Endothelial cell of umbilical vein (primary cell): ENCODE measurements around the gene TOP1. TPM values are rescaled to one million over a fixed set of nuclear protein-coding genes. Genes with fewer than 3 reads are reported as not detected.

ENCODE experiments used
- BruUV-seq: library from RNA; stranded (reverse); fragments of 400-500 nt; replicated peaks from 2 replicates; lab custom pipeline; 2021; lab: Mats Ljungman, UMichigan
- CTCF ChIA-PET: fragments of 300-600, 350-600 bp; sonication (Branson Sonifier 250); formaldehyde crosslinking; loops from one replicate; lab custom pipeline; 2021; ENCODE audit warnings: antibody characterized with exemption, inconsistent platforms; lab: Charles Lee
- POLR2A ChIA-PET: fragments of 300-600, 350-600 bp; sonication (Branson Sonifier 250); formaldehyde crosslinking; loops from one replicate; lab custom pipeline; 2021; ENCODE audit warnings: antibody characterized with exemption, inconsistent platforms; lab: Charles Lee
- DNase-seq: peaks from one replicate; pipeline ENCODE4 v3.0.0-alpha.2; 2011; ENCODE audit warnings: low read depth, low spot score
- FAIRE-seq: peaks from 2 replicates; lab custom pipeline; 2011; peaks lifted over from hg19 to GRCh38; lab: Jason Lieb, UNC
- H2AFZ ChIP-seq: 2 replicates; pipeline ENCODE4 v1.6.0; 2012; ENCODE audit warnings: low read depth, low read length, control low read depth, inconsistent platforms
- H3K27ac ChIP-seq: 2 replicates; pipeline ENCODE4 v1.5.1; 2011; ENCODE audit warnings: low read depth, mild to moderate bottlenecking, control low read depth, low read length, moderate library complexity; ENCODE audit not compliant: insufficient read depth
- H3K27me3 ChIP-seq, 2 experiments: 2 replicates each; pipeline versions ENCODE4 v1.6.0 to v1.6.1; 2011; ENCODE audit warnings: low read length in 2 of 2, mixed read lengths in 1 of 2; ENCODE audit not compliant: control insufficient read depth in 2 of 2, insufficient read depth in 2 of 2
- H3K36me3 ChIP-seq, 2 experiments: 2 replicates in 1 of 2; 3 replicates in 1 of 2; pipeline ENCODE4 v1.5.1; 2011; ENCODE audit warnings: low read length in 2 of 2, mild to moderate bottlenecking in 1 of 2, moderate library complexity in 1 of 2; ENCODE audit not compliant: control insufficient read depth in 2 of 2, insufficient read depth in 2 of 2; ENCODE audit errors: extremely low read depth in 1 of 2
- H3K4me1 ChIP-seq: 3 replicates; pipeline ENCODE4 v1.5.1; 2011; ENCODE audit warnings: mild to moderate bottlenecking, low read length; ENCODE audit not compliant: control insufficient read depth, insufficient read depth; ENCODE audit errors: extremely low read depth
- H3K4me2 ChIP-seq: 2 replicates; pipeline ENCODE4 v1.6.1; 2011; ENCODE audit warnings: low read length, control low read depth, mixed read lengths; ENCODE audit not compliant: insufficient read depth
- H3K4me3 ChIP-seq, 3 experiments: fragments of 200-600 bp in 1 of 3; sonication (generic), shearing (Covaris generic) in 1 of 3; replicated peaks in 1 of 3; 2 replicates each; pipeline ENCODE4 v1.5.1; 2011 to 2016; ENCODE audit warnings: control low read depth in 3 of 3, low read length in 3 of 3, mild to moderate bottlenecking in 2 of 3, inconsistent platforms in 1 of 3, low read depth in 1 of 3, moderate library complexity in 1 of 3; ENCODE audit not compliant: insufficient read depth in 1 of 3
- H3K79me2 ChIP-seq: 2 replicates; pipeline ENCODE4 v1.6.0; 2012; ENCODE audit warnings: low read length, inconsistent platforms; ENCODE audit not compliant: control insufficient read depth, insufficient read depth
- H3K9ac ChIP-seq: replicated peaks from 2 replicates; pipeline ENCODE3; 2011; ENCODE audit warnings: low read length, control low read depth; ENCODE audit not compliant: insufficient read depth; ENCODE audit errors: extremely low read depth
- H3K9me1 ChIP-seq: replicated peaks from 3 replicates; pipeline ENCODE4 v1.6.0; 2011; ENCODE audit warnings: mild to moderate bottlenecking, low read length; ENCODE audit not compliant: control insufficient read depth, insufficient read depth; ENCODE audit errors: extremely low read depth
- H3K9me3 ChIP-seq: replicated peaks from 2 replicates; pipeline ENCODE4 v1.5.1; 2012; ENCODE audit warnings: low read length, inconsistent platforms; ENCODE audit not compliant: control insufficient read depth, insufficient read depth
- H4K20me1 ChIP-seq: replicated peaks from 2 replicates; pipeline ENCODE3; 2011; ENCODE audit warnings: mild to moderate bottlenecking, low read length; ENCODE audit not compliant: control insufficient read depth, insufficient read depth; ENCODE audit errors: extremely low read depth
- GATA2 ChIP-seq: IDR thresholded peaks from 2 replicates; pipeline ENCODE4 v1.7.0; 2011; ENCODE audit warnings: low read depth, mild to moderate bottlenecking, moderate library complexity, mixed read lengths, low read length; ENCODE audit not compliant: insufficient read length, insufficient read depth
- POLR2A ChIP-seq: IDR thresholded peaks from 2 replicates; pipeline ENCODE4 v1.6.1; 2012; ENCODE audit warnings: low read depth, mild to moderate bottlenecking, control low read depth, low read length
- dilution Hi-C: fragments of 300-500 bp; cut with MboI; formaldehyde crosslinking; loops from one replicate; pipeline ENCODE4 v1.15.0; 2019; ENCODE audit warnings: low sequenced_read_pairs; ENCODE audit not compliant: extremely low pct_ligation_motif_present
- intact Hi-C: fragments of 100-400 bp; cut with micrococcal nuclease; formaldehyde crosslinking; loops from one replicate; pipeline ENCODE4 v1.10.0; 2022
- polyA plus RNA-seq, 4 experiments: library from polyadenylated mRNA; depleted of rRNA in 3 of 4; stranded (reverse) in 3 of 4; unstranded in 1 of 4; fragments of >200 nt; gene quantifications; 2 replicates each; pipeline versions ENCODE4 v1.2.1 to v1.2.3, GENCODE V29; 2011 to 2012; ENCODE audit warnings: missing spikeins in 1 of 4
- total RNA-seq: library from RNA; stranded (reverse); gene quantifications from 2 replicates; pipeline ENCODE4 v1.2.3, GENCODE V29; 2021
- TF ChIP-seq, protein P1 (sequence below): IDR thresholded peaks from 2 replicates; pipeline ENCODE4 v1.6.1; 2011; ENCODE audit not compliant: insufficient read depth, insufficient read length
- TF ChIP-seq, protein P2 (sequence below), 2 donors: IDR thresholded peaks; 1 replicate in 1 of 2; 2 replicates in 1 of 2; pipeline ENCODE4 v1.5.1; 2011; ENCODE audit warnings: low read length in 2 of 2, mild to moderate bottlenecking in 2 of 2, moderate library complexity in 2 of 2, control low read depth in 1 of 2, inconsistent platforms in 1 of 2, low read depth in 1 of 2; ENCODE audit not compliant: insufficient read depth in 1 of 2; ENCODE audit errors: extremely low read depth in 1 of 2

The TOP1 gene
- total and polyA plus RNA-seq, 2 donors (not counting 3 experiments of a cell fraction or from before 2014, with no cell fraction given) = 7.0 to 77.4 TPM

DNA sequence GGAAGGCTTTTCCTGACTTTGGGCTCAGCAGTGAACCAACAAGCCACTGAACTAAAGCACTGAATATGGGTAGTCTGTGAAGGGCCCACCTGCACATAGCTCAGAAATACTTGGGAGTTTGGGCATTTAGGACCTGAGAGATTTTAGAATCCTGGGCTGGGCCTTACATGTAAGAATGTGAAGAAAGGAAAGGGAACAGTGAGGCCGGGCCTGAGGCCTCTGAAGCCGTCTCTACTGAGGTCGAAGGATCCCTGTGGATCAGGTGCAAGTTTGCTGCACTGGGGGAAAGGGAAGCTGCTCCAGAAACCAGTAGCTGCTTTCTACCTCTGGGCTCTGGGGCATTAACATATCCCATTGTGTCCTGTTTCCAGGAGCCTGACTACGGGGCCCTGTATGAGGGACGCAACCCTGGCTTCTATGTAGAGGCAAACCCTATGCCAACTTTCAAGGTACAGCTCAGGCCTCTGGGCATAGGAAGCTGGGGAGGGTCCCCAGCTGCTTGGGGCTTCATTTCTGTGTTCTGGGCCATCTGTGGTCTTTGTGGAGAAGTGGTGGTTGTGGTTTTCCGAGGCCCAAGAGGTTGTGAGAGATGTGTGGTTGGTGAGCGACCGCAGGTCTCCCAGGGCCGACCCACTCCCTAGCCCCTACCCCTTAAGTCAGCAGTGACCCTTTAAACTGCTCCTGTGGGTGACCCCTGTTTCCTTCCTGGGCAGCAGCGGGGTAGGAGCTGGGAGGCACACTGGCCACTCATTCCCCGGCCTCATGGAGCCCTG is 139.0 kb downstream of the TOP1 start:
- H2AFZ ChIP-seq = no peak overlapping the region
- no peaks in the 10 kb centered on the region for H3K9me1 ChIP-seq
- no peaks in the 10 kb centered on the region for H4K20me1 ChIP-seq
- H3K36me3 ChIP-seq = peaks cover 32 to 88% of the 10 kb centered on the region in 2 experiments
- H3K9me3 ChIP-seq = no peaks in the 10 kb centered on the region
- no peaks in the 10 kb centered on the region for H3K27me3 ChIP-seq
- DNase-seq (no peak), FAIRE-seq (no peak)
- CTCF ChIA-PET = interaction anchor here (0.8 to 2.4 kb wide), 5 partner anchors 13 to 173 kb away, joined by 3 to 11 read pairs (median 4); partner anchors contain the start of gene LPIN3
- POLR2A ChIA-PET = no interaction called here
- H3K4me2 ChIP-seq = no peak overlapping the region
- H3K79me2 ChIP-seq = no peaks in the 10 kb centered on the region
- H3K4me3 ChIP-seq = no peak overlapping the region
- dilution Hi-C loops (no loop called here), intact Hi-C loops (no loop called here)
- H3K27ac ChIP-seq = no peak overlapping the region
- H3K4me1 ChIP-seq = peaks cover 3% of the 10 kb centered on the region
- H3K9ac ChIP-seq = no peak overlapping the region
- TF ChIP-seq, protein P1, sequence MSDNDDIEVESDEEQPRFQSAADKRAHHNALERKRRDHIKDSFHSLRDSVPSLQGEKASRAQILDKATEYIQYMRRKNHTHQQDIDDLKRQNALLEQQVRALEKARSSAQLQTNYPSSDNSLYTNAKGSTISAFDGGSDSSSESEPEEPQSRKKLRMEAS = no peak
- no peak for TF ChIP-seq POLR2A
- TF ChIP-seq, protein P2, sequence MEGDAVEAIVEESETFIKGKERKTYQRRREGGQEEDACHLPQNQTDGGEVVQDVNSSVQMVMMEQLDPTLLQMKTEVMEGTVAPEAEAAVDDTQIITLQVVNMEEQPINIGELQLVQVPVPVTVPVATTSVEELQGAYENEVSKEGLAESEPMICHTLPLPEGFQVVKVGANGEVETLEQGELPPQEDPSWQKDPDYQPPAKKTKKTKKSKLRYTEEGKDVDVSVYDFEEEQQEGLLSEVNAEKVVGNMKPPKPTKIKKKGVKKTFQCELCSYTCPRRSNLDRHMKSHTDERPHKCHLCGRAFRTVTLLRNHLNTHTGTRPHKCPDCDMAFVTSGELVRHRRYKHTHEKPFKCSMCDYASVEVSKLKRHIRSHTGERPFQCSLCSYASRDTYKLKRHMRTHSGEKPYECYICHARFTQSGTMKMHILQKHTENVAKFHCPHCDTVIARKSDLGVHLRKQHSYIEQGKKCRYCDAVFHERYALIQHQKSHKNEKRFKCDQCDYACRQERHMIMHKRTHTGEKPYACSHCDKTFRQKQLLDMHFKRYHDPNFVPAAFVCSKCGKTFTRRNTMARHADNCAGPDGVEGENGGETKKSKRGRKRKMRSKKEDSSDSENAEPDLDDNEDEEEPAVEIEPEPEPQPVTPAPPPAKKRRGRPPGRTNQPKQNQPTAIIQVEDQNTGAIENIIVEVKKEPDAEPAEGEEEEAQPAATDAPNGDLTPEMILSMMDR (IDR thresholded peaks at IDR 0.05; ENCODE audit: extremely low read depth in 1 of 2, insufficient read depth in 1 of 2, low read depth in 1 of 2, low read length in 2 of 2) = no peak
- TF ChIP-seq GATA2 = no peak
- BruUV-seq = no TSS peak
